Transverse colon (tissue), 4 donors: ENCODE results near the gene SLC19A1. TPM values are rescaled to one million over a fixed set of nuclear protein-coding genes. Genes with fewer than 3 reads are reported as not detected.

Experiments used
- DNase-seq: peaks from one replicate; pipeline ENCODE4 v3.0.0-alpha.2; 2019
- H3K27ac ChIP-seq, 4 donors: fragments of 200-600 bp; sonication (generic); 2 replicates each; pipeline ENCODE4 v1.5.1; 2016 to 2018; ENCODE audit warnings: inconsistent platforms in 4 of 4
- H3K27me3 ChIP-seq: fragments of 200-600 bp; sonication (generic); 2 replicates; pipeline ENCODE4 v1.5.1; 2017; ENCODE audit warnings: inconsistent platforms
- H3K36me3 ChIP-seq, 4 donors: fragments of 200-600 bp; sonication (generic); 2 replicates each; pipeline ENCODE4 v1.5.1; 2017 to 2019; ENCODE audit warnings: inconsistent platforms in 4 of 4
- H3K4me1 ChIP-seq, 4 donors: fragments of 200-600 bp; sonication (generic); 2 replicates each; pipeline ENCODE4 v1.5.1; 2017 to 2020; ENCODE audit warnings: inconsistent platforms in 4 of 4
- H3K4me3 ChIP-seq, 4 donors: fragments of 200-600 bp; sonication (generic); 1 replicate in 1 of 4; 2 replicates in 3 of 4; pipeline versions ENCODE4 v1.5.1 to v1.6.1; 2017 to 2019; ENCODE audit warnings: inconsistent platforms in 4 of 4
- H3K9me3 ChIP-seq, 2 donors: fragments of 200-600 bp; sonication (generic); 2 replicates each; pipeline ENCODE4 v1.5.1; 2017 to 2019; ENCODE audit warnings: inconsistent platforms in 2 of 2
- CTCF ChIP-seq, 5 experiments: fragments of 200-600 bp in 3 of 5; fragments of 450-650 bp in 2 of 5; sonication (generic) in 3 of 5; IDR thresholded peaks; 1 replicate in 2 of 5; 2 replicates in 3 of 5; pipeline ENCODE4 v1.5.1; 2016 to 2017; ENCODE audit warnings: antibody characterized with exemption in 5 of 5, inconsistent platforms in 3 of 5, mild to moderate bottlenecking in 2 of 5, moderate library complexity in 1 of 5
- EP300 ChIP-seq: sonication (generic); formaldehyde crosslinking; IDR thresholded peaks from one replicate; pipeline ENCODE4 v1.6.1; 2017; ENCODE audit warnings: antibody characterized with exemption, low read depth
- POLR2A ChIP-seq: fragments of 450-650 bp; IDR thresholded peaks from one replicate; pipeline ENCODE4 v1.6.1; 2016; ENCODE audit warnings: antibody characterized with exemption, mild to moderate bottlenecking, moderate library complexity
- POLR2AphosphoS5 ChIP-seq, 3 donors: sonication (generic); formaldehyde crosslinking; IDR thresholded peaks; one replicate each; pipeline ENCODE4 v1.6.1; 2016; ENCODE audit warnings: antibody characterized with exemption in 3 of 3
- WGBS, 2 donors: methylation state at CpG; one replicate each; pipeline ENCODE4 v1.1.5; 2018; ENCODE audit warnings: low coverage in 1 of 2; 5-methylcytosine and 5-hydroxymethylcytosine counted together
- in situ Hi-C, 4 donors: fragments of 200-750 bp; cut with MboI; loops; one replicate each; pipeline versions ENCODE4 v1.15.0 to v1.15.1; 2017; ENCODE audit warnings: low sequenced_read_pairs in 3 of 4, low pct_ligation_motif_present in 1 of 4, low pct_unique_long_range_greater_than_20kb in 1 of 4
- intact Hi-C: fragments of 100-400 bp; cut with DNase I; formaldehyde crosslinking; loops from one replicate; pipeline ENCODE4 v1.15.1; 2023; ENCODE audit warnings: low total_unique reads
- total RNA-seq, 4 donors: library from RNA; depleted of rRNA; stranded (reverse); fragments of >200 nt; gene quantifications; one replicate each; pipeline ENCODE4 v1.1.0, GENCODE V29; 2016

Gene SLC19A1
- 10 to 100 TPM in 3 of 4 donors, 1 to 10 TPM in 1; 8.3 to 24.1 (median 17.3) TPM for total RNA-seq

DNA sequence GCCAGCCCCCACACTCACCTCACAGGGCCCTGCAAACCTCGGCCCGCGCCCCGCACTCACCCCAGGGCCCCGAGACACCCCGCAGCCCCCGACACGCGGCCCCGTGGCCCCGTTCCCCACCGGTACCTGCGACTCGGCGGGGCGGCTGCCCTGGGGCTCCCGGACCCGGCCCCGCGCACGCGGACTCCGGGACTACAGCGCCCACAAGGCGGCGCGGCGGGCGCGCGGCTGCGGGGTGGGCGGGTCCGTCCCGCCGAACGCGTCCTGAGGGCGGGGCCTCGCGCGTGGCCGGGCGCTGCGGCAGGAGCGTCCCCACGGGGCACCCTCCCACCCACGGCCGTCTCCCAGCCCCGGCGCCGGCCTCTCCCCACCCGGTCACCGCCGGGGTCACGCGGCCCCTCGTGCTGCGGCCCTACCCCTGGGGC, at the start of gene SLC19A1:
Gene SLC19A1, minus strand, starts transcription at position 199 of the 425 bp plus-strand sequence. CDS start 4,481 bp downstream, outside the sequence.
- Histone ChIP-seq H3K4me3 (peak within 1 kb of the TSS; percentile 80 to 87 (median 84)), H3K27me3 (no peaks in the 10 kb centered on the region), H3K36me3 (no peaks in the 10 kb centered on the region), H3K27ac (peak within 1 kb of the TSS; percentile 72 to 86 (median 82)), H3K4me1 (peaks cover 10 to 17% (median 14%) of the 10 kb centered on the region in 4 donors), H3K9me3 (no peaks in the 10 kb centered on the region)
- intact Hi-C loops (no loop called here), in situ Hi-C loops (no loop called here)
- TF ChIP-seq CTCF (IDR thresholded peaks at IDR 0.05) = peak in 3 of 5 experiments; percentile 24 to 49 (median 35)
- TF ChIP-seq EP300 = no peak
- DNase-seq = peak; percentile 78
- WGBS, 2 donors = no CpG with 5 or more reads among the region's 59 CpGs

DNA sequence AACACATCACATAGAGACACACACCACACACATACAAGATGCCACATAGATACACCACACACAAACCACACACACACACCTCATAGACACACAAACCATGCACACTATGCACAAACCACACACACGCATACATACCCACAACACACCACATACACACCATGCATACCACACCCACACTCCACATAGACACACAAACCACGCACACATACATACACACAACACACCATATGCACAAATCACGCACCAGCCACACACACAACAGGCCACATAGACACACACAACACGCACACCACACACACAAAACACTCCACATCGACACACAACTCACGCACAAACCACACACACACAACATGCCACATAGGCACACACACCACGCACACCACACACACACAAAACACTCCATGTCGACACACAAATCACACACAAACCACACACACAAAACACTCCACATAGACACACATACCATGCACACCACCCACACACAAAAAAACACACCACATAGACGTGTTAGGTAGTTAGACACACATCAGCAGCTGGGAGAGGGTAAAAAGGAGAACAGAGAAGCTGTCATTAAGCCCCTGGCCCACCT, 49.5 kb upstream of the SLC19A1 start:
- 56 to 81% methylated on average over 4 to 9 of the region's 9 CpGs for WGBS, 2 donors
- Histone ChIP-seq H3K36me3 (no peaks in the 10 kb centered on the region), H3K9me3 (peaks cover 4 to 5% of the 10 kb centered on the region in 2 donors), H3K4me1 (peaks cover 0 to 15% (median 8%) of the 10 kb centered on the region in 4 donors), H3K27ac (no peak overlapping the region), H3K27me3 (peaks cover 16% of the 10 kb centered on the region), H3K4me3 (no peak overlapping the region)
- no peak for DNase-seq
- no peak for TF ChIP-seq CTCF (IDR thresholded peaks at IDR 0.05)
- TF ChIP-seq POLR2AphosphoS5 (IDR thresholded peaks at IDR 0.05) = no peak
- no peak for TF ChIP-seq EP300
- no peak for TF ChIP-seq POLR2A
- intact Hi-C loops (loop anchor here (2.0 to 10.0 kb wide), 2 partner anchors 35 to 233 kb away; no protein-coding TSS in a partner anchor), in situ Hi-C loops (loop anchor here in 1 of 4 donors (10.0 kb wide), 1 partner anchor 117 kb away; no protein-coding TSS in a partner anchor)

DNA sequence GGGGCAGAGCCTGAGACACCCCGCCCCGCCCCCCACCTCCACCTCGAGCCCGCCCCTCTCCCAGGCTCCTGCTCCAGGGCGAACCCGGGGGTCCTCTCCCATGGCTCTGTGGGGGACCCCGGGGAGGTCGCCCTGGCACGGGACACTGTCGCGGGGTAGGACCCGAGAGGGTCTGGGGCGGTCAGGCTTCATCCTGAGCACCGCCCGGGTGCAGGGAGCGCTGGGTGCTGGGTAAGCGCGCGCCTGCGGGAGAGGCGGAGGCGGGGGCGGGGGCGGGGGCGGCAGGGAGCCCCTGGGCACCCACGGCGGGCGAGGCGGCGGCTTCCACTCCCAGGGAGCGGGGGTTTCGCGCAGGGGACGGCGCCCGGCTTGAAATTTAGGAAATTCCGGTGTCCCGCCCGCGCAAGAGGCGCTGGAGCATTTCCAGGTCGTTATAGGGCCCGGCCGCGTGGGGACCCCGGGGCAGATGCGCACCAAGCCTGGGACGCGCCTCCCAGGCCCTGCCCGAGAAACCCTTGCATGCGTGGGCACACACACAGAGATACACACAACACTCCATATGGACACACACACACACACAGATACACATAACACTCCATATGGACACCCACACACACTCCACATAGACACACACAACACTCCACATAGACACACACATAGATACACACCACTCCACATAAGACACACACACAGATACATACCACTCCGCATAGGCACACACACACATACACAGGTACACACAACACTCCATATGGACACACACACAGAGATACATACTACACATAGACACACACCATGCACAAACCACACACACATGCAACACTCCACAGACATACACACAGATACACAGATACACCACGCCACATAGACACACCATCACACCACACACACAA, 48.7 kb upstream of the SLC19A1 start:
- in situ Hi-C loops (loop anchor here in 1 of 4 donors (10.0 kb wide), 1 partner anchor 116 kb away; no protein-coding TSS in a partner anchor), intact Hi-C loops (loop anchor here (2.0 to 10.0 kb wide), 2 partner anchors 34 to 234 kb away; no protein-coding TSS in a partner anchor)
- peak; percentile 18 for DNase-seq
- no peaks in the 10 kb centered on the region for H3K36me3 ChIP-seq
- peak overlapping the region in 3 of 4 donors; percentile 11 to 46 (median 30) for H3K27ac ChIP-seq
- TF ChIP-seq POLR2A = no peak
- no peak for TF ChIP-seq EP300
- no peak for TF ChIP-seq CTCF (IDR thresholded peaks at IDR 0.05)
- TF ChIP-seq POLR2AphosphoS5 (IDR thresholded peaks at IDR 0.05) = no peak
- H3K27me3 ChIP-seq = peaks cover 16% of the 10 kb centered on the region
- WGBS, 2 donors = 17% methylated on average over 17 of the region's 53 CpGs; no CpG with 5 or more reads in 1 of the 2 donors
- H3K4me3 ChIP-seq = peak overlapping the region; percentile 31 to 51 (median 44)
- H3K9me3 ChIP-seq = peaks cover 11 to 12% of the 10 kb centered on the region in 2 donors
- H3K4me1 ChIP-seq = peaks cover 0 to 15% (median 8%) of the 10 kb centered on the region in 4 donors
